H54 (cell line): Measurements from ENCODE around the gene PRDM4.

Source experiments
- DNase-seq: peaks from one replicate; pipeline ENCODE4 v3.0.0; 2011; ENCODE audit warnings: low spot score, mixed read lengths; ENCODE audit not compliant: insufficient read length
- FAIRE-seq: peaks from 3 replicates; lab custom pipeline; 2011; peaks lifted over from hg19 to GRCh38; lab: Jason Lieb, UNC
- POLR2A ChIP-seq: IDR thresholded peaks from 2 replicates; pipeline ENCODE4 v1.6.1; 2011; ENCODE audit warnings: low read depth, mild to moderate bottlenecking, low read length

Gene PRDM4, protein sequence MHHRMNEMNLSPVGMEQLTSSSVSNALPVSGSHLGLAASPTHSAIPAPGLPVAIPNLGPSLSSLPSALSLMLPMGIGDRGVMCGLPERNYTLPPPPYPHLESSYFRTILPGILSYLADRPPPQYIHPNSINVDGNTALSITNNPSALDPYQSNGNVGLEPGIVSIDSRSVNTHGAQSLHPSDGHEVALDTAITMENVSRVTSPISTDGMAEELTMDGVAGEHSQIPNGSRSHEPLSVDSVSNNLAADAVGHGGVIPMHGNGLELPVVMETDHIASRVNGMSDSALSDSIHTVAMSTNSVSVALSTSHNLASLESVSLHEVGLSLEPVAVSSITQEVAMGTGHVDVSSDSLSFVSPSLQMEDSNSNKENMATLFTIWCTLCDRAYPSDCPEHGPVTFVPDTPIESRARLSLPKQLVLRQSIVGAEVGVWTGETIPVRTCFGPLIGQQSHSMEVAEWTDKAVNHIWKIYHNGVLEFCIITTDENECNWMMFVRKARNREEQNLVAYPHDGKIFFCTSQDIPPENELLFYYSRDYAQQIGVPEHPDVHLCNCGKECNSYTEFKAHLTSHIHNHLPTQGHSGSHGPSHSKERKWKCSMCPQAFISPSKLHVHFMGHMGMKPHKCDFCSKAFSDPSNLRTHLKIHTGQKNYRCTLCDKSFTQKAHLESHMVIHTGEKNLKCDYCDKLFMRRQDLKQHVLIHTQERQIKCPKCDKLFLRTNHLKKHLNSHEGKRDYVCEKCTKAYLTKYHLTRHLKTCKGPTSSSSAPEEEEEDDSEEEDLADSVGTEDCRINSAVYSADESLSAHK

DNA sequence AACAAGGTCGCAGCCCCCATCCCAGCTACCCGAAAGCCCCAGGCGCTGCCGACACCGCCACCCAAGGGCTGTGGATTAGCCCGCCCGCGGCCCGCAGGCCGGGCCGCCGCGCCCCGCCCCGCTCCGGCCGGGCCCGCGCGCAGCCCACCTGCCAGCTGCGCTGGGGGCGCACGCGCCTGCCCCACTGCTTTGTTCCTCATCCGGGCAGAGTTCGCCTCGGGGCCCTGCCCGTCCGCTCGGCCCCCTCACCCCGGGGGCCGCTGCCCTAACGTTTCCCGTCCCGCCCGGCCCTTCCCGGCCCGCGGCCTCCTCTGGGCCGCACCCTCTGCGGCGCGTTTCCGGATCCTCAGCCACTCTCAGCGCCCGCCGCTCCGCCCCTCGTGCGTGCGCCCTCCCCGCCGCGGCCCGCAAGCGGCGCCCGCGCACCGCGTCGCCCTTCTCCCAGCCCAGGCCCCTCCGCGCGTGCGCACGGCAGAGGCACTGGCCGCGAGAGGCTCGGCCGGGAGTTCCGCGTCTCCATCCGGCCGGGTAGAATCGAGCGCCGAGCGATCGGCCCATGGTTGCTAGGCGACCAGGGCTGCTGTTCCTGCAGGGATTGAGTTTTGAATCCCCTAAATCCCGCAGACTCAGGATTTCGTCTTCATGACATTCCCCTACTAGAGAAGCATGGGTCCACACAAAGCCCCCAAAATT is at the start of gene PRDM4:
Gene PRDM4, minus strand, starts transcription at position 329 of the 693 bp plus-strand sequence. CDS start 622 bp downstream, outside the sequence.
- FAIRE-seq (peak; percentile 62), DNase-seq (peak; percentile 98)
- peak; percentile 66 for TF ChIP-seq POLR2A

DNA sequence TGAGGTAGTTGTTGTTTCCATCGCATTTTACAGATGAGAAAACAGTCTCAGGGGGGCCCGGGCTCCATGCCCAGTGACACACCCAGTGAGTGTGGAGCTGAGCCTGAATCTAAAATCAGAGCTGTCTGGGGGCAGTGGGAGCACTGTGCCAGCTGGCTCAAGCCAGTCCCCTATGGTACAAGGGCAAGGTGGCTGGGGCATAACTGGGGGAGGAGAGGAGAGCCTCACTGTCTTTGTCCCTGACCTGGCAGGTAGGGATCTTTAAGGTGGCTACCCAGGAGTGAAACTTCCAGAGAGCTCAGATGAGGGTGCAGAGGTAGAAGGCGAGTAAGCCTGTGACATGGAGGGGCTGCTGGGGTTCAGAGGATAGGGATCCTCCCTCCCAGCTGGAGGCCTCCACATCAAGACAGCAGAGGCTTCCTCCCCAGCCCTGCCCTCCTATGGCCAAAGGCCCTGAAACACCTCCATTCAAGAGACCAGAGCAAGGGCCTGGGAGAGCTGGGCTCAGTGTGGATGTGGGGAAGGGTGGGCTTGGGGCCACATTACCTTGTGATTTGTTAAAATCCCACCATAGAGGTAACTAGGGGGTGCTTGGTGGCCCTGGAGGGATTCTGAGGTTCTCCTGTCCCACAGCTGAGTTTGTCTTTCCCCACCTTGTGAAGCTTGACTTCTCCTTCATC is 46.7 kb upstream of the PRDM4 start:
- FAIRE-seq (no peak), DNase-seq (no peak)
- TF ChIP-seq POLR2A = no peak

DNA sequence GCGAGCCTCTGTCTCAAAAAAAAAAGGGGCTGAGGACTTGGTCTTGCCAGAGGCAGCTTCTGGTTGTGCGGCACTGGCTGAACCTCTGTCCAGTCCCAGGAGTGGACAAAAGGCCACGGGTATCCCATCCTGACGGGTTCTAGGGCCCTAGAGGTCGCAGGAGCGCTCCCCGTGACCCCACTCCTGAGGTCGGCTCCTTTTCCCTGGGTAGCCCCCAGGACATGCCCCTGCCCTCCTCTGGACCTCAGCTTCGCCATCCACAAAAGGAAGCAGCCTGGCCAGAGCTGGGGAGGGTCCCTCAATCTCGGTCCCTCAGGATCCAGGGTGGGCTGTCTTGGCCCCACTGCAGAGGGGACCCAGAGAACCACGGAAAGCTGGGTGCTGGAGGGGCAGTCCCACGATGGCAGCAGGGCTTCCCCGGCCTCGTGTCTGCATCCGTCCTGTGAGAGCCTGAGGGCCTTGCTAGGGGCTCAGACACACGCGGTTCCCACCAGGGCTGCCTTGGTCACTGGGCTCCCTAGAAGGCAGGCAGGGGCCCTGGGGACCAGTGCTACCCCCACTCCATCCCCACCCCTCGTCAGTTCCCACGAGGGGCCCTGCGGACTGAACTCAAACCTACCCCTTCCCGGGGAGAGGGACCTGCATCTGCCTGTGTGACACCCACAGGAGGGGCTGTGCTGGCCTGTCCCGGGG is 44.7 kb upstream of the PRDM4 start:
- FAIRE-seq (no peak), DNase-seq (no peak)
- no peak for TF ChIP-seq POLR2A

DNA sequence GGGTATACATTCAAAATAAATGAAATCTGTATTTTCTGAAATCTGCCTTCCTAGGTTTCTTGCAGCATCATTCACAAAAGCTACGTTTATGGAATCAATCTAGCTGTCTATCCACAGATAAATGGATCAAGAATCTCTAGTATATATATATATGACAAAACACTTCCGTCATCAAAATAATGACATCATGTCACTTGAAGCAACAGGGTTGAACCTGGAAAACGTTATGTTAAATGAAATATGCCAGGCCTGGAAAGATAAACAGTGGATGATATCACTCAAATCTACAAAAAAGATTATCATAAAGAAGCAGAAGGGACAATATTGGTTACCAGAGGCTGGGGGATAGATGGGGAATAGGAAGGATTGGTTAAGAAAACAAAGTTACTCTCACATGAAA is 42.2 kb upstream of the PRDM4 start:
- DNase-seq (no peak), FAIRE-seq (no peak)
- TF ChIP-seq POLR2A = no peak

DNA sequence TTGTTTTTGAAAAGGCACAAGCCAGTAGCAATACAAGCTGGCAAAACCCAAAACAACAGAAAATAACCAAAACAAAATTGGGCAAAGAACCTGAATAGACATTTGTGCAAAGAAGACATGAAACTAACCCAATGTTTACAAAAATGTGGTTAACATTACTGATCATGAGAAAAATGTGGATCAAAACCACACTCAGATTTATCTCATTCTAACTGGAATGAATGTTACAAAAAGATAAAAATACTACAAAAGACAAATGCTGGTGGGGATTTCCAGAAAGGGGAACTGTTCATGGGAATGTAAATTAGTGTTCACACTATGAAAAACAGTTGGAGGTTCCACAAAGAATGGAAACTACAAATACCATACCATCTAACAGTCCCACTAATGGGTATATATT is 40.2 kb upstream of the PRDM4 start:
- no peak for FAIRE-seq
- DNase-seq = no peak
- no peak for TF ChIP-seq POLR2A

DNA sequence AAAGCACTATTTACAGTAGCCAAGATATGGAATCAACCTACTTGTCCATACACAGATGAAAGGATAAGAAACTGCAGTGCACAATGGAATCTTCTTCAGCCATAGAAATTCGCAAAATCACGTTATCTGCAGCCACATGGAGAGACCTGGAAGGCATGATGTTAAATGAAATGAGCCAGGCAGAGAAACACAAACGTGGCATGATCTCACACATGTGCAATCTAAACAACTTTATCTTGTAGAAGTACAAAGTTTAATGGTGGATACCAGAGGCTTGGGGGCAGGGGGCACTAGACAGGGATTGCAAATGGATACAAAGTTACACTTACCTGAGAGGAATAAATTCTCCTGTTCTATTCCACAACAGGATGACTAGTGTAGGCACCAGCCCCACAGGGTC is 37.6 kb upstream of the PRDM4 start:
- DNase-seq = no peak
- no peak for FAIRE-seq
- no peak for TF ChIP-seq POLR2A

DNA sequence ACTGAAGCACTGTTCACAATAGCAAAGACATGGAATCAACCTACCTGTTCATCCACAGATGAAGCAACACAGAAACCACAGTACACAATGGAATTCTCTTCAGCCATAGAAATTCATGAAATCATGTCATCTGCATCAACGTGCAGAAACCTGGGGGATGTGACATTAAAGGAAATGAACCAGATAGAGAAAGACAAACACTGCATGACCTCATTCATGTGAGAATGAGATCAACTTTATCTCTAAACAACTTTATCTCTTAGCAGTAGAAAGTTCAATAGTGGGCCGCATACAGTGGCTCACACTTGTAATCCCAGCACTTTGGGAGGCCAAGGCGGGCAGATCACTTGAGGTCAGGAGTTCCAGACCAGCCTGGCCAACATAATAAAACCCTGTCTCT is 33.5 kb upstream of the PRDM4 start:
- no peak for DNase-seq
- TF ChIP-seq POLR2A = no peak
- no peak for FAIRE-seq

DNA sequence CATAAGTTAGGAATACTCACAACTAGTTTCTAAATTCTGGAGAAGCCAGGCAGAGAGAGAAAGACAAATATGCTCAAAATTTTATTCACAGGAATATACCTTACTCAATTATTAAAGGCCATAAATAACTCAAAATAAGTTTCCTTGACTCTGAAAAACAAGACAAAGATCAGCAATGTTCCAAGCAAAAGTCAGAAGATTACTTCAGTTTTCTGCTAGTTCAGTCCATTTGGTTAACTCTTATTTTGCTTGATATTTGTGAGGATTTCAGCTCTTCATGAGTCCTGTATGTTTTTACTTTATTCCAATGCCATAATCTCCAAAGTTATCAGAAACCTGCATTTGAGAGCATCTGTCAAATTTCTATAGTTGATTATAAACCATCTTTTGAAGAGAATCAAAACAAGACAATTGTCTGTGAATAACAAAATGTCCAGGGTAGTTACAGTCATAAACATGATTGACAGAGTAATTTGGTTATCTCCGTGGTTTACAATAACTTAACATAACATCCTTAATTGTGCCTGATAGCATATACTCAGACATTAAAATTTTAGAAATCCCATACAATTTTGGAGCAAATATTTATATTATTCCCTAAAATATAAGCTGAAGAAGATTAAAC is 30.6 kb upstream of the PRDM4 start:
- TF ChIP-seq POLR2A = no peak
- DNase-seq (no peak), FAIRE-seq (no peak)

DNA sequence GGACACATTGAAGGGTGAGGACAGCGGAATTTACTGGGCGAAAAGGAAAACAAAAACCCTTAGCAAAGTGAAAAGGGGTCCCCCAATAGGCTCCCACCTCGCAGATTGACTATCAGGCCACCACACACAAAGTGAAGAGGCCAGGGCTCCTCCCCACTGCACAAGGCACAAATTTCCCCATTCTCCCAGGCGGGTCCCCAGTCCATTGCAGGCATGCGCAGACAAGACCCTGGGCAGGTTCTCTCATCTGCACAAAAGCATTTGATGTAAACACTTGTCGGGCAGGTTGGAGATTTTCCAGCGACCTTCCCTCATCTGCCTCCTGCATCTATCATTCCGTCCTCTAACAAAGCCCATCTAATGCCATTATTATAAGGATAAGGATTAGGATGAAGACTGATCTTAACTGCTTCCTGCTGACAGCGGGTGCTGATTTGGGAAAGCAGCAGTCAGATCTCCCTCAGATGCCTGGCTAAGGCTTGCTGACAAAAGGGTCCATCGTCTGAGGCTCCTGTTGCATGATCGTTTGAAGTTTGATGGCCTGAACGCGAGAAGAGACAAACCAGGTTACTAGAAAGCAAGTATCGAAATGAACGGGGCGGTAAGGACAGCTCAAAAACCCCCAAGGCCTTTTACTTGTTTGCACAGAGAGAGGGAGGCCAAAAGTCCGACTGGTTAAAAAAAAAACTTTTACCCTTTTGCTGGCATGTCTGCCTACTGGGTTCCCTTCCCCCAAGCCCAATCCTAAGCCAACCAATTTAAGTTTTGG is 27.9 kb upstream of the PRDM4 start:
- TF ChIP-seq POLR2A = no peak
- DNase-seq (no peak), FAIRE-seq (no peak)

DNA sequence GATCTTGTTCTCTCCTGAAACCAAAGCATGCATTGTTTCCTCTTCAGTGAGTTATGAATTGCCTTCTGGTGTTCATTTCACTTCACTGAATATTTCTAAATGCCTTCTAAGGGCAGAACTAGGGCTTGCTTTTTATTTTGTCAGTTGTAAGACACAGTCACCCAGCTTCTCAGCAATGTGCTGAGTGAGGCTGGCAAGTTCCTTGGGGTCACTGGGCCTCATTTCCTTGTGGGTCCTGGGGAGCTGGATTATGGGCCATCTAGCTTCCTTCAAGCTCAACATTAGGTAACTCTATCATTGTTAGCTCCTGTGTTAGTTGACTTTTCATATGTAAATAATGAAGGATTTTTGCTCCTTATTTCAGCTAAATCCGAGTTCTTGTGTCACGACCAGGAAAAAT is 27.3 kb upstream of the PRDM4 start:
- TF ChIP-seq POLR2A = no peak
- DNase-seq (no peak), FAIRE-seq (no peak)

DNA sequence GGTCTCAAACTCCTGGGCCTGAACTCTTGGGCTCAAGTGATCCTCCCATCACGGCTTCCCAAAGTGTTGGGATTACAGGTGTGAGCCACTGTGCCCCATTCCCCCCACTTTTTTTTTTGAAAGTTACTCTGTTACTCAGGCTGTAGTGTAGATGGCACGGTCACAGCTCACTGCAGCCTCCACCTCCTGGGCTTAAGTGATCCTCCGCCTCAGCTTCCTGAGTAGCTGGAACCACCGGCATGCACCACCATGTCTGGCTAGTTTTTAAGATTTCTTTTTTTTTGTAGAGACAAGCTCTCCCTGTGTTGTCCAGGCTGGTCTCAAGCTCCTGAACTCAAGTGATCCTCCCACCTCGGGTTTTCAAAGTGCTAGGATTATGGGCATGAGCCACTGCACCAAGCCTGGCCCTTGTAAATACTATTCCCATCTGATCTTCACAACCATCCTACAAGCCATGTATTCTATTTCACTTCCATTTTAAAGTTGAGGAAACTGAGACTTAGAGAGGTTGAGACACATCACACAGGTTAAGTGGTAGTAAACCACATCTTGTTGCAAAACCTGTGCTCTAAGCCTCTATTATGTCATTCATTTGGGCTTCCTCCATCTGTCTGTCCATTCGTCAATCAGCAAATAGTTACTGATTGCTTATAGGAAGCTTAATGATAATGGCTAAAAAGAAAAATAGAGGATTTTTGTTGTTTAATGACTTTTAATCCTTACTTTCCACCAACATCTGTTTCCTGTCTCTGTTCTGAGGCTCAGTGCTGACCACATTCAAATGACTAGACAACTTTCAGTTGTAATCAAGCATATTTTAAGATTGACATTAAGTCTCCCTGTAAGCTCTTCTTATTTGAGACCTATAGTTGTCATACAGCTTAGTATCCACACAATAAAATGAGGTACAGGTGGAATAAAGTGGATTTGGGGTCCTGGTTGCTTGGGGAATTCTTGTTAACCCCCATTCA is 22.8 kb upstream of the PRDM4 start:
- TF ChIP-seq POLR2A = no peak
- no peak for FAIRE-seq
- DNase-seq = no peak
